ENCODE results near the gene CCDC110. TPM values are rescaled to one million over a fixed set of nuclear protein-coding genes. Genes with fewer than 3 reads are reported as not detected.

Gene CCDC110
- polyA plus RNA-seq, 1 donor (not counting 4 experiments of a cell fraction or from before 2014, with no cell fraction given) = not detected

- dilution Hi-C loops (cut with MboI; ENCODE audit: extremely low pct_ligation_motif_present, low sequenced_read_pairs) = no loop called here
- H3K4me3 ChIP-seq (ENCODE audit: control insufficient read depth in 2 of 3, extremely low read depth in 1 of 3, insufficient read depth in 2 of 3, low read depth in 1 of 3, low read length in 3 of 3) = no peak overlapping the region
- DNase-seq (ENCODE audit: low read depth, low spot score) = no peak
- no peak overlapping the region for H3K9ac ChIP-seq (ENCODE audit: control insufficient read depth, extremely low read depth, insufficient read depth, low read length)
- no peaks in the 10 kb centered on the region for H4K20me1 ChIP-seq (ENCODE audit: control insufficient read depth, extremely low read depth, insufficient read depth, low read length)
- H3K9me1 ChIP-seq (ENCODE audit: control insufficient read depth, extremely low read depth, insufficient read depth, low read length) = no peaks in the 10 kb centered on the region
- no peaks in the 10 kb centered on the region for H3K79me2 ChIP-seq (ENCODE audit: control insufficient read depth, insufficient read depth, low read length)
- no peak for FAIRE-seq
- H3K4me2 ChIP-seq (ENCODE audit: control insufficient read depth, extremely low read depth, insufficient read depth, low read depth, low read length) = no peak overlapping the region
- H2AFZ ChIP-seq (ENCODE audit: control insufficient read depth, low read length) = no peak overlapping the region
- H3K9me3 ChIP-seq (ENCODE audit: control insufficient read depth, low read depth, low read length) = no peaks in the 10 kb centered on the region
- peaks cover 9% of the 10 kb centered on the region for H3K4me1 ChIP-seq (ENCODE audit: control insufficient read depth, extremely low read depth, insufficient read depth, low read length)
- no peak for TF ChIP-seq EZH2 (IDR thresholded peaks at IDR 0.05; ENCODE audit: low read length)
- TF ChIP-seq CTCF (optimal IDR thresholded peaks at IDR 0.05 in 1 of 3, IDR thresholded peaks at IDR 0.05 in 1 of 3, conservative IDR thresholded peaks at IDR 0.05 in 1 of 3; ENCODE audit: extremely low read depth in 1 of 3, insufficient read depth in 2 of 3, low read length in 3 of 3) = no peak
- no peaks in the 10 kb centered on the region for H3K36me3 ChIP-seq (ENCODE audit: control insufficient read depth in 2 of 2, extremely low read depth in 1 of 2, insufficient read depth in 2 of 2, low read length in 2 of 2)
- H3K27ac ChIP-seq (ENCODE audit: control insufficient read depth, insufficient read depth, low read length) = no peak overlapping the region
- no peaks in the 10 kb centered on the region for H3K27me3 ChIP-seq (ENCODE audit: control insufficient read depth, extremely low read depth, insufficient read depth, low read length)
Observed at GRCh38 chr4:185510806-185511205, 39.3 kb upstream of the CCDC110 start.

- H3K27ac ChIP-seq (ENCODE audit: control insufficient read depth, insufficient read depth, low read length) = peak overlapping the region; percentile 27
- H3K4me2 ChIP-seq (ENCODE audit: control insufficient read depth, extremely low read depth, insufficient read depth, low read depth, low read length) = peak overlapping the region; percentile 77
- peak overlapping the region; percentile 91 for H2AFZ ChIP-seq (ENCODE audit: control insufficient read depth, low read length)
- no peaks in the 10 kb centered on the region for H3K79me2 ChIP-seq (ENCODE audit: control insufficient read depth, insufficient read depth, low read length)
- H3K9ac ChIP-seq (ENCODE audit: control insufficient read depth, extremely low read depth, insufficient read depth, low read length) = no peak overlapping the region
- no peak for TF ChIP-seq CTCF (optimal IDR thresholded peaks at IDR 0.05 in 1 of 3, IDR thresholded peaks at IDR 0.05 in 1 of 3, conservative IDR thresholded peaks at IDR 0.05 in 1 of 3; ENCODE audit: extremely low read depth in 1 of 3, insufficient read depth in 2 of 3, low read length in 3 of 3)
- TF ChIP-seq EZH2 (IDR thresholded peaks at IDR 0.05; ENCODE audit: low read length) = no peak
- H3K4me3 ChIP-seq (ENCODE audit: control insufficient read depth in 2 of 3, extremely low read depth in 1 of 3, insufficient read depth in 2 of 3, low read depth in 1 of 3, low read length in 3 of 3) = peak overlapping the region in 2 of 3 experiments; percentile 7 to 30
- H3K4me1 ChIP-seq (ENCODE audit: control insufficient read depth, extremely low read depth, insufficient read depth, low read length) = peaks cover 9% of the 10 kb centered on the region
- no peaks in the 10 kb centered on the region for H3K9me3 ChIP-seq (ENCODE audit: control insufficient read depth, low read depth, low read length)
- FAIRE-seq = peak; percentile 85
- no peaks in the 10 kb centered on the region for H4K20me1 ChIP-seq (ENCODE audit: control insufficient read depth, extremely low read depth, insufficient read depth, low read length)
- H3K9me1 ChIP-seq (ENCODE audit: control insufficient read depth, extremely low read depth, insufficient read depth, low read length) = no peaks in the 10 kb centered on the region
- dilution Hi-C loops (cut with MboI; ENCODE audit: extremely low pct_ligation_motif_present, low sequenced_read_pairs) = no loop called here
- H3K36me3 ChIP-seq (ENCODE audit: control insufficient read depth in 2 of 2, extremely low read depth in 1 of 2, insufficient read depth in 2 of 2, low read length in 2 of 2) = no peaks in the 10 kb centered on the region
- DNase-seq (ENCODE audit: low read depth, low spot score) = peak; percentile 25
- H3K27me3 ChIP-seq (ENCODE audit: control insufficient read depth, extremely low read depth, insufficient read depth, low read length) = no peaks in the 10 kb centered on the region
Observed at GRCh38 chr4:185508181-185508580, 36.6 kb upstream of the CCDC110 start.
